ENCODE results near the gene ZBTB38.

DNA sequence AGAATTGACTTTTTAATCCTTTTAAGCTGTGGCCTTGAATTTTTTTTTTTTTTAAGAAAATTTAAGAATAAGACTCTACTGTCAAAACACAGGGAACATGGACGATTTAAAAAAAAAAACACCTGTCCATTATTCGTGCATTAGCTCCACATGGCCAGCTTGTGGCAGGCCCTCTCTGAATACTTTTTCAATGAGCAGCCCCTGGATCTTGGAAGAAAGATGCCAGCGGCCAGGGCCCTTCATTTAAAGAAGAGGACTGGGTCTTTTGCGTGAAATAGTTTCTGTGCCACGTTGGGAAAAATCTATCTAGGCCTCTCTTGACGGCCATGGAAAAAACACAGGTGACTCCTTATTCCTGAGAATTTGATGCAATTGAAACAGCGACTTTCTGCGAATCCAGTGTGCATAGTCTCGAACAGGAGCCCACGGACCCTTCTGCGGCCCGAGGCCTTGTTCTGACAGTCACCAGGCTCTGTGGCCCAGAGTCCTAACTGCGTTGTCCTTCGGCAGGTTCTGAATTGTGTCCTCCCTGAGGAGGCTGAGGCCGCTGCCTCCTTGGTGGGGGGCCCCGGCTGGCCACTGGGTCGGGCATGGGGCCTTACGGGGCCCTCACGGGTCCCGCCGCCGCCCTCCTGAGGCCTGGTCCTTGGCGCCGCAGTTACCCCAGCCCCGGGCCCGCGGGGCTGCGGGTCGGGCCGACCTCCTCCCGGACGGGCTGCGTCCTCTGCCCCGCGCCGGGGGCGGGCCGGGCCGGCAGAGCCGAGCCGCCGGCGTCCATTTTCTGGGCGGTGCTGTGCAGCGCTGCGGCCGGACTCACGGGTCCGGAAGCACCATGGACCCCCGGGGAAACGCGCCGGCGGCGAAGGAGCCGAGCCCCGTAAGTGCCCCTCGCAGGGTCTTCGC is 33.5 kb downstream of the ZBTB38 start:
- TF ChIP-seq, protein P1, sequence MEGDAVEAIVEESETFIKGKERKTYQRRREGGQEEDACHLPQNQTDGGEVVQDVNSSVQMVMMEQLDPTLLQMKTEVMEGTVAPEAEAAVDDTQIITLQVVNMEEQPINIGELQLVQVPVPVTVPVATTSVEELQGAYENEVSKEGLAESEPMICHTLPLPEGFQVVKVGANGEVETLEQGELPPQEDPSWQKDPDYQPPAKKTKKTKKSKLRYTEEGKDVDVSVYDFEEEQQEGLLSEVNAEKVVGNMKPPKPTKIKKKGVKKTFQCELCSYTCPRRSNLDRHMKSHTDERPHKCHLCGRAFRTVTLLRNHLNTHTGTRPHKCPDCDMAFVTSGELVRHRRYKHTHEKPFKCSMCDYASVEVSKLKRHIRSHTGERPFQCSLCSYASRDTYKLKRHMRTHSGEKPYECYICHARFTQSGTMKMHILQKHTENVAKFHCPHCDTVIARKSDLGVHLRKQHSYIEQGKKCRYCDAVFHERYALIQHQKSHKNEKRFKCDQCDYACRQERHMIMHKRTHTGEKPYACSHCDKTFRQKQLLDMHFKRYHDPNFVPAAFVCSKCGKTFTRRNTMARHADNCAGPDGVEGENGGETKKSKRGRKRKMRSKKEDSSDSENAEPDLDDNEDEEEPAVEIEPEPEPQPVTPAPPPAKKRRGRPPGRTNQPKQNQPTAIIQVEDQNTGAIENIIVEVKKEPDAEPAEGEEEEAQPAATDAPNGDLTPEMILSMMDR (conservative IDR thresholded peaks at IDR 0.05; ENCODE audit: low read depth in 2 of 2), result no peak
- TF ChIP-seq CREB1 (CRISPR knock-in tag; IDR thresholded peaks at IDR 0.05; ENCODE audit: low read depth), result no peak
- TF ChIP-seq POLR2AphosphoS5 (IDR thresholded peaks at IDR 0.05; ENCODE audit: low read depth), result no peak

All from GM23338 (cell line).